Glutamatergic neuron (in vitro differentiated cells): ENCODE measurements around the gene FOSB. TPM values are rescaled to one million over a fixed set of nuclear protein-coding genes. Genes with fewer than 3 reads are reported as not detected.

Source experiments
- DNase-seq: peaks from one replicate; pipeline ENCODE4 v3.0.0; 2022
- H3K27ac Mint-ChIP-seq: one replicate; pipeline ENCODE4 v1.8.0; 2020; ENCODE audit warnings: mild to moderate bottlenecking, mixed read lengths, inconsistent platforms; ENCODE audit not compliant: unreplicated experiment
- H3K27me3 Mint-ChIP-seq: one replicate; pipeline ENCODE4 v1.8.0; 2020; ENCODE audit warnings: mild to moderate bottlenecking, moderate library complexity, mixed read lengths, inconsistent platforms; ENCODE audit not compliant: unreplicated experiment
- H3K36me3 Mint-ChIP-seq: one replicate; pipeline ENCODE4 v1.8.0; 2020; ENCODE audit warnings: mild to moderate bottlenecking, mixed read lengths, inconsistent platforms; ENCODE audit not compliant: unreplicated experiment
- H3K4me1 Mint-ChIP-seq: one replicate; pipeline ENCODE4 v1.8.0; 2020; ENCODE audit warnings: mild to moderate bottlenecking, low read depth, mixed read lengths, inconsistent platforms; ENCODE audit not compliant: unreplicated experiment
- H3K4me3 Mint-ChIP-seq: one replicate; pipeline ENCODE4 v1.8.0; 2020; ENCODE audit warnings: mild to moderate bottlenecking, mixed read lengths, inconsistent platforms; ENCODE audit not compliant: unreplicated experiment
- H3K9me3 Mint-ChIP-seq: one replicate; pipeline ENCODE4 v1.8.0; 2020; ENCODE audit warnings: mild to moderate bottlenecking, moderate library complexity, mixed read lengths, inconsistent platforms; ENCODE audit not compliant: unreplicated experiment
- CTCF ChIP-seq: fragments of 200-600 bp; sonication (generic); IDR thresholded peaks from one replicate; pipeline ENCODE4 v1.5.0; 2021; ENCODE audit not compliant: partially characterized antibody, unreplicated experiment
- total RNA-seq: library from RNA; stranded (reverse); fragmentation: NEBNext Ultra II Directional; extraction: Animal tissue kit (Norgen Biotek cat#: 25700); gene quantifications from one replicate; pipeline ENCODE4 v1.2.1, GENCODE V29; 2021; ENCODE audit not compliant: unreplicated experiment

FOSB gene
- total RNA-seq, 1 donor from 2014 or later, result not detected

GRCh38 chr19:45515081-45515624 lies 47.4 kb downstream of the FOSB start:
- peaks cover 10% of the 10 kb centered on the region for H3K4me1 Mint-ChIP-seq
- no peak for TF ChIP-seq CTCF
- no peak for DNase-seq
- no peaks in the 10 kb centered on the region for H3K27me3 Mint-ChIP-seq
- peaks cover 4% of the 10 kb centered on the region for H3K9me3 Mint-ChIP-seq
- no peak overlapping the region for H3K4me3 Mint-ChIP-seq
- H3K36me3 Mint-ChIP-seq, result no peaks in the 10 kb centered on the region
- H3K27ac Mint-ChIP-seq, result no peak overlapping the region

- H3K36me3 Mint-ChIP-seq, result no peaks in the 10 kb centered on the region
- no peak for DNase-seq
- peaks cover 4% of the 10 kb centered on the region for H3K9me3 Mint-ChIP-seq
- H3K4me1 Mint-ChIP-seq, result peaks cover 10% of the 10 kb centered on the region
- TF ChIP-seq CTCF, result no peak
- no peaks in the 10 kb centered on the region for H3K27me3 Mint-ChIP-seq
- H3K4me3 Mint-ChIP-seq, result no peak overlapping the region
- H3K27ac Mint-ChIP-seq, result no peak overlapping the region
These were observed 48.1 kb downstream of the FOSB start for GRCh38 chr19:45515807-45516401.

- Mint-ChIP-seq H3K27ac (peak overlapping the region; percentile 87), H3K4me1 (peaks cover 10% of the 10 kb centered on the region), H3K27me3 (no peaks in the 10 kb centered on the region), H3K4me3 (no peak overlapping the region), H3K9me3 (peaks cover 4% of the 10 kb centered on the region), H3K36me3 (no peaks in the 10 kb centered on the region)
- TF ChIP-seq CTCF, result no peak
- DNase-seq, result no peak
These were observed 49.4 kb downstream of the FOSB start for GRCh38 chr19:45517238-45517637.

GRCh38 chr19:45517641-45518468 lies 50.1 kb downstream of the FOSB start:
- H3K4me1 Mint-ChIP-seq, result peaks cover 10% of the 10 kb centered on the region
- no peaks in the 10 kb centered on the region for H3K36me3 Mint-ChIP-seq
- H3K4me3 Mint-ChIP-seq, result no peak overlapping the region
- H3K27me3 Mint-ChIP-seq, result no peaks in the 10 kb centered on the region
- no peak for TF ChIP-seq CTCF
- H3K9me3 Mint-ChIP-seq, result peaks cover 4% of the 10 kb centered on the region
- peak overlapping the region; percentile 87 for H3K27ac Mint-ChIP-seq
- DNase-seq, result no peak

GRCh38 chr19:45518469-45518826 lies 50.7 kb downstream of the FOSB start:
- Mint-ChIP-seq H3K27ac (no peak overlapping the region), H3K9me3 (peaks cover 4% of the 10 kb centered on the region), H3K27me3 (no peaks in the 10 kb centered on the region), H3K4me3 (no peak overlapping the region), H3K36me3 (no peaks in the 10 kb centered on the region), H3K4me1 (peaks cover 10% of the 10 kb centered on the region)
- no peak for DNase-seq
- no peak for TF ChIP-seq CTCF
